ENCODE measurements around the gene KCNT2.
"Not testable (repeated sequence)": the region's sequence is repeated elsewhere in the genome, so short reads cannot be mapped to it uniquely, and the experiment has no call there.

The KCNT2 gene

GRCh38 chr1:196608390-196609369 lies at the start of gene KCNT2:
KCNT2 (minus strand) TSS chr1:196608440; CDS start chr1:196608309, 131 bp downstream.
- no peak for DNase-seq (ENCODE audit: low read depth in 2 of 3, low spot score in 2 of 3)

DNA sequence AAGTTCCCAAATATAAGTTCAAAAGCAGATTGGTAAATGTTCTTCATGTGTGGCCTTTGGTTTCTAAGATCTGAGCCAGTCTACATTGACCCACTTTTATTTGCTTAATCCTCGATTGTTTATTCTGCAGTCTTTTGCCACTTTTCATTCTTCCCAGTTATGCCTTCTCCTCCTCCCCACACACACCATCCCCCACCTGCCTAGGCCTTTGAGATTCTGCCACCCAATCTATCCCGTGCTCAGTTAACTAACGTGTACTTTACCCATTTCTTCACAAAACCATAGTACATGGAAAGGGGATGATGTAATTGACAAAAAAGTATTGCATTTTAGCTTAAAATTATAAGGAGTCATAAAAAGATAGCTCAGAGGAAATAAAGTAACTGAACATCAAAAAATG lies 47.3 kb upstream of the KCNT2 start:
- DNase-seq (ENCODE audit: low read depth in 2 of 3, low spot score in 2 of 3), result no peak

DNA sequence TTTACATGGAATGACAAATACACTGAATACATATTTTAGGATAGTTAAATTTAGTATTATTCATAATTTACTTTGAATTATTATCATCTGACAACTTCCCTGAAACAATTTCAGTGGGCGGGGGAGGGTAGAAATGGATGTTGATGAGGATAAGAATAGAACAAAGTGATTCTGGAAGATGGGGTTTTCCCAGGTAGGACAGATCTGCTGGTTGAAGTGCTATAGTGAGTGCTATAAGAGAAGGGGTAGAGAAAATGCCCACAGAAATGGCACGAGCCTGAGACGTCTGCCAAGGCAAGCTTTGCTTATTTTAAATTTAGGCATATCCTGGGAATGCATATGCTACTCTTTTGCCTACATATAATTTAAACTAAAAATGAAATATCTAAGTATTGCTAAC lies 46.8 kb upstream of the KCNT2 start:
- no peak for DNase-seq (ENCODE audit: low read depth in 2 of 3, low spot score in 2 of 3)

DNA sequence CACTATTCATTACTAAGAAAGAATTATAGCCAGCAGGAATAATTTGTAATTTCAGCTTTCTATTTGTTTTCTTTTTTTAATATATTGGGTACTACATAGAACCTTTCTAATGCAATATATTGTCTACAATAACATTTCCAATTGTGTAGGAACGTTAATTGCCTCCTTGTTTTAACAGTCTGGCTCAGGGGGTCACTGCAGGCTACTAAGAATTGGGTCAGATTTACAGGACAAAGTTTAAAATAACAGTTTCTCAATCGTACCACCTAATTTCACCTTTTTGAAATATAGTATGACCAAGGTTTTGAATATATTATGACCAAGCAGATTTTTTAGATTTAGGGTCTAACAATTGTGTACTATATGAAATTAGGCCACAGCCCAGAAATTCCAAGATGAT lies 46.0 kb upstream of the KCNT2 start:
- DNase-seq (ENCODE audit: low read depth in 2 of 3, low spot score in 2 of 3), result no peak

GRCh38 chr1:196651637-196652215 lies 43.5 kb upstream of the KCNT2 start, which contains the start of gene CFH:
CFH (plus strand) TSS chr1:196652043; CDS start chr1:196652118, 75 bp downstream.
- DNase-seq (ENCODE audit: low read depth in 2 of 3, low spot score in 2 of 3), result no peak

DNA sequence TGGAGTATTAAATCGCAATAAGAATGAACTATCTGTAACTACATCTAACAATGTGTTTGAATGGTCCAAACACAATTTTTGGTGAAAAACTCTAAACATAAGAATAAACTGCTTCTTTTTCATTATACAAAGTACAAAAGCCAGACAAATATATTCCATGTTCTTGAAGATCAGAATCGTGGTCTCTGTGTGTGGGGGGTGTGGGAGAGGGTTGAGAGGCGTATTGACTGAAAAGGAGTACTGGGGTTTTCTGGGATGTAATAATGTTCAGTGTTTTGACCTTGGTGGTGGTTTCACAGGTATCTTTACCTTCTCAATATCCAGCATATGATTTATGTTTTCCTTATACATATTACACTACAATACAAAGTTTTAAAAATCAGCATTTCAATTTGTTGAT lies 42.8 kb upstream of the KCNT2 start:
- no peak for DNase-seq (ENCODE audit: low read depth in 2 of 3, low spot score in 2 of 3)

DNA sequence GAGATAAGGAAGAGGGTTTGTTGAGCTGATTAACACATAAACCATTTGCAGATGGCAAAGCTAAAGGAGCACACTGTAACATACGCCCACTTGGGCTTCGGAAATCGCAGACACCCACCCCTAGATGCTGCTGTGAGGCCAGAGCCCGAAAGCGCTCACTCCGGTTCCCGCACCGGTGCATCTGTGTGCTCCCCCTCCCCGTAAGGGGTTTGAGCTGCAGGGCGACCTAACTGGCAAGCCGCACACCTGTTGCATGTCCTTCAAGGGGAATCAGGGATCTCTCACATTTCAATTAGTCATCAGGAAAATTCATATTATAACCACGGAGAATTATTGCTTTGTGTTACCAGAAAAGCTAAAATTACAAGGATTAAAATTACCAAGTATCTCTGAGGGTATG lies 42.2 kb upstream of the KCNT2 start:
- DNase-seq (ENCODE audit: low read depth in 2 of 3, low spot score in 2 of 3), result no peak

DNA sequence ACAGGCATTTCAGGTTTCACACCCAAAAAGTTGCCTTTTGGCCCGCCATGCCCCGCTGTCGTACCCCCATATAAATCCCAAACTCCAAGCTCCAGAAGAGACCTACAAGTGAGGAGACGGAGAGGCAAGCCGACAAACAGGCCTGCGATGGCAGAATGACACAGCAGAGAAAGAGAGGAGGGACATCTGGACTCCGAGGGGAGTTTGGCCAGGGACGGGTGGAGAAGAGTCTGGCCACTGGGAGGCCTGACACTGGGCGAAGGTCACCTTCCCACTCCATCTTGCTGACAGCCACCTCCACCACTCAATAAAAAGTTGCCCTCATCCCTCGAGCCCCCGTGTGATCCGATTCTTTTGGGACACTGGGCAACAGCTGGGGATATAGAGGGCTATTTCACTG lies 41.8 kb upstream of the KCNT2 start:
- no peak for DNase-seq (ENCODE audit: low read depth in 2 of 3, low spot score in 2 of 3)

- DNase-seq (ENCODE audit: low read depth in 2 of 3, low spot score in 2 of 3), result no peak
Observed at GRCh38 chr1:196640976-196641375, 32.7 kb upstream of the KCNT2 start.

- DNase-seq (ENCODE audit: low read depth in 2 of 3, low spot score in 2 of 3), result not testable (repeated sequence)
Observed at GRCh38 chr1:196639291-196639690, 31.1 kb upstream of the KCNT2 start.

DNA sequence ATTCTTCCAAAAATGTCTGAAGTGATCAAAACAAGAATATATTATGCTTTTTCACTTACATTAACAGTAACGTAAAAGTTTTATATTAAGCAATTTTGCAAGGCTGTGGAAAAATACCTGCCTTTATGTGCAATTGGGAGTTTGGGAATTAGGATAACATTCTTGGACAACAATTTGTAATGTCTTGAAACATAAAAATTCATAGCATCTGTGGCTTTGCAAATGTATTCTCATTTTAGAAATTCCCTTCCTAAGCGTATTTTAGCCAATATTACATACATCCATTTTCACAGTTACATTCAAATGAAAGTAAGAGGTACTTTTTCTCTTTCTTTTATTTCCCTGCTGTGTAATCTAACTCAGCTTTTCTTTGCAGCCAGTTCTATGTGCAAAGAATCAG lies 30.2 kb upstream of the KCNT2 start:
- no peak for DNase-seq (ENCODE audit: low read depth in 2 of 3, low spot score in 2 of 3)

DNA sequence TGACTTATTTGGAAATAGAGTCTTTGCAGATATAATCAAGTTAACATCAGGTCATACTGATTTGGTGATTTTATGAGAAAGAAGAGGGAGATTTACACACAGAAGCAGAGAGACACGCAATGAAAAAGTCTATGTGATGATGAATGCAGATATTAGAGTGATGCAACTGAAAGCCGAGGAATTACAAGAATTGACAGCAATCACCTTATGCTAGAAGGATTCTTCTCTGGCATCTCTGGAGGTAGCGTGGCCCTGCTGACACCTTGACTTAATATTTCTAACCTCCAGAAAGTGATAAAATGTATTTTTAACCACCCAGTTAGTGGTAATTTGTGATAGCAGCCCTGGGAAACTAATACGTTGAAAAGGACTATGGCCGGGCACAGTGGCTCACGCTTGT lies 29.4 kb upstream of the KCNT2 start:
- DNase-seq (ENCODE audit: low read depth in 2 of 3, low spot score in 2 of 3), result no peak

DNA sequence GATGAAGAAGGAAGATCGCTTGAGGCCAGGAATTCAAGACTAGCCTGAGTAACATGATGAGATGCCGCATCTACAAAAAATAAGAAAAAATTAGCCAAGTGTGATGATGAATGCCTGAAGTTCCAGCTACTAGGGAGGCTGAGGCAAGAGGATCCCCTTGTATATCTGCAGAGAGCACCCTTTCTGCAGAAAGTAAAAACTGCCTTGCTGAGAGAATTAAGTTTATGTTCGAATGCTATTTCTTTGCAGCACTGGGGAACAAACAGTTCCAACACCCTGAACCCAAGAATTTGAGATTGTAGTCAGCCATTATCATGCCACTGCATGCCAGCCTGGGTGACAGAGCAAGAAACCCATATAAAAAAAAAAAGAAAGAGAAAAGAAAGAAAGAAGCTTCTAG lies 20.6 kb upstream of the KCNT2 start:
- no peak for DNase-seq (ENCODE audit: low read depth in 2 of 3, low spot score in 2 of 3)

DNA sequence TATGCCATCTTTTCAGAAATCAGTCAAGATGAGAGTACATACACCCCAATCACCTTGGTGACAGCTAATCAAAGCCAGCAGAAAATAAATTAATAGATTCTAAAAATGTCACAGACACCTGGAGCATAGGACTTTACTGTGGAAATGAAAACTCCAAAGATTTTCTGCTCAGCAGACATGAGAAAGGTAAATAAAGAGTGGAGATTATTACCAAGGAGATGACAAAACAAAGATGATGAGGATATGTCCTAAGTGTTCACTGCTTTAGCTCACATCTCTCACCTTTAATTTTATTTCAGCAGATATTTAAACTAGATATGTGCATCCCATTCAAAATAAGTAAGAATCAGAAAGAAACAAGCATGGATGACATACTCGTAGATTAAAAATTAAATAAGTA lies 14.8 kb upstream of the KCNT2 start:
- no peak for DNase-seq (ENCODE audit: low read depth in 2 of 3, low spot score in 2 of 3)

DNA sequence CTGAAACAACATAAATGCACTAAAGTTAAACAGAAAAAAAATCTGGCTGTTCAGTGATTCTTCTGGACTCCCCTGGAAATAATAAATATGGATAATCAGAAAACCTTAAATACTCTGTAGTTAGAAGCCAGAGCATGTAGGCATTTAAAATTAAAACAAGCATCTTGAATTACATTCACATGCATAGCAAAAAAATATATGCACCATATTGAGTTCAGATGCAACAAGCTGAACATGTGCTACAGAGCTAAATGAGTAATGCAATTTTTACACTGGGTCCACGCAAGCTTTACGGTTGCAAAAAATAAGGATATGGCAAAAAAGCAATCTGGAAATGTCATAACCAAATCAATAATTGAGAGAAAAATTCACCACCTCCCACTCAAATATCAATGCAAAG lies 11.5 kb upstream of the KCNT2 start:
- DNase-seq (ENCODE audit: low read depth in 2 of 3, low spot score in 2 of 3), result no peak

- DNase-seq (ENCODE audit: low read depth in 2 of 3, low spot score in 2 of 3), result no peak
Observed at GRCh38 chr1:196611873-196612272, 3.6 kb upstream of the KCNT2 start.

DNA sequence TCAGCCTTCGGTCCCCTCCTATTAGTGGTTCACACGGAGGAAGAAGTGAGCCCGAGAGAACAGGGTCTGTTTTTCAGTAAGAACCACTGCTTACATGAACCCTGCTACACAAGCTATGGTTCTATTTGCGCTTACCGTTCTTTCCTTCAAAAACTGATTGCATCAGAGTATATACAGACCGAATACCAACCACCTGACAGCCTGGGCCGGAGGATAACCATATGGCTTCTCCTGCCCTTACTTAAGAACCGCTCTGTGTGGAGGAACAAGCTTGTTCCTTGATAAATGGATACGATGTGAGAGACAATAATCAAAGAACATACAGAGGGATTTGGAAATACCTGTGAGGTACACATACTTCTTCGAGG lies 1.1 kb upstream of the KCNT2 start:
- no peak for DNase-seq (ENCODE audit: low read depth in 2 of 3, low spot score in 2 of 3)

DNA sequence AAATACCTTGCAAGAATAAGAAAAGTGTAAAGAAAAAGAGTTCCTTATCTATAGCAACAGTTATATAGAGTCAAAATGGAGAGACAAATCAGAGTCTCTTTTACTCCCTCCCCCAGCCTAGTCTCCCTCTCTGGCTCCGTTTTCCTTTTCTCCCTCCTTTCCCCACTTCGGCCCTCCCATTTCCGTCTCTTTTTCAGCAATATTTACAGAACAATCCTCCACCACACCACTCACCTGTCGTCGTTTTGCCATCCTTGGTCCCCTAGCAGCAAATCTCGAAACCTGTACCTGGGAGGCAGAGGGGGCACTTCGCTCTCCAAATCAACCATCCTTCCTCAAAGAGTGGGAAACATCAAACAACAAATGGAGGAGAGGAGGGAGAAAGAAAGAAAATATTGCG lies 259 bp downstream of the KCNT2 start:
- no peak for DNase-seq (ENCODE audit: low read depth in 2 of 3, low spot score in 2 of 3)

DNA sequence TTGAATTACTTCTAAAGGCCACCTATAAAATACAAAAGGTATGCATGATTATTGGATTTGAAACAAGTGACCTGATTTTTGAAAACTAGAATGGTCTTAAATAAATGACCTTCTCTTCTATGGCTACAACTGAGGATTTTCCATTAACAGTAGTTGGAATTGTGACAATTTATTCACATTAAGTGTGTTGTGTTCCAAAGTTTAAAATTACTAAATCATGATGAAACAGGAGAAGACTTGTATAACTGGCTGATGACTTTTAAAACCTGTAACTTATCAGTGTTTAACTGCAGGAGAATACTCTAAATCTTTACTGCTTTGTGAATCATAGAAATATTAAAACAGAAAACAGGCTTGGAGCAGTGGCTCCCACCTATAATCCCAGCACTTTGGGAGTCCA lies 4.6 kb downstream of the KCNT2 start:
- no peak for DNase-seq (ENCODE audit: low read depth in 2 of 3, low spot score in 2 of 3)

DNA sequence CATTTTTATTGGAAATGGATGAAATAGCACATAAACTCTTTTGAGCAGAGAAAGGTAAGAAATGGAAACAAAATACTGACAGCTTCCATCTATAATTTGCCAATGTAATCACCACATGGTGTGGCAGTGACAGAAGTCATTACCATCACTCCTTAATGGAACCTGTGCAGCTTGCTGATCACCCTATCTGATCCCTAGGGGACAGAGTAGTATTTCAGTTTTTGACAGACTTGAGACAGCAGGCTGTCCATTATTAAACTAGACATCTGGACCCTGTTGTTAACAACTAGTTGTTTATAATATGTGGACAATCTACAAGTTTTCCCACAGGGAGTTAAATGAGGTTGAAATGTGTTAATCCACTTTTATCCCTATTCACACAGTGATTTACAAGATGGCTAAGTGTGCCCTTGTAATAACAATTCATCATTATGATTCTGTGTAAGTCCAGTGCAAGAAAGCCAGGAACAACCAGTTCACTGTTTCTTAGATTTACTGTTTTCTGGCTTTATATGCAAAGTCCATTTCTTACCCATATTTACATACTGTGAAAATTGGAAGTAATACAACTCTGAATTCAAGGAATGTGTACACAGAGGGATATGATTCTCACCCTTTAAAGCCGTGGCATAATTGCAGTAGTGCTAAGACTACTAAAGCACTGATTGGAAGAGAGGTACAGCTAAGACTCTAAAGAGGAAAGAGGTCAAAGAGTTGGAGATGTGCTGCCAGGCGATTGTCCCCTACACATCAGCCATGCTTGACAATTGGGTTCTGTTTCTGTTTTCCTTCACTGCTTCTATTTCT lies 9.1 kb downstream of the KCNT2 start:
- no peak for DNase-seq (ENCODE audit: low read depth in 2 of 3, low spot score in 2 of 3)

- DNase-seq (ENCODE audit: low read depth in 2 of 3, low spot score in 2 of 3), result no peak
Observed at GRCh38 chr1:196594700-196595099, 13.5 kb downstream of the KCNT2 start.

DNA sequence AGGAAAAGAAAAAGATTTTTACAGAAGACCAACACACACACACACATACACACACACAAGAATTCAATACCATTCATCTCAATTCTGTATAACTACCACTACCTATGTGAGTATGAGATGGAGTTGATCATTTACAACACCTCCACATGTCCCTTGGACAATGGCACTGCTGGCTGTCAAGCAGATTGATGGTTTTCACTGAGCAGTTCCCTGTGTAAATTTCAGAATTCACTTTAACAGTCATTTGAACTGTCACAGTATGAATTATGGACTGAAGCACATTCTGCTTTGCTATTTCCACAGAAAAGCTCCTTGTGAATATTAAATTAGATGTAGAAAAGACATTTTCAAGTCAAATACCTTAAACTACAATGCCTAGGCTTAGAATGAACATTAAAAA lies 14.3 kb downstream of the KCNT2 start:
- no peak for DNase-seq (ENCODE audit: low read depth in 2 of 3, low spot score in 2 of 3)
